GM21619 (cell line): ENCODE data around the gene HIVEP1.

ENCODE experiments used
- ATAC-seq: cut with Tn5 transposase; IDR thresholded peaks from one replicate; pipeline ENCODE4 v1.9.1; 2021; ENCODE audit not compliant: unreplicated experiment

Gene HIVEP1

GRCh38 chr6:12017263-12017662 is 5.2 kb downstream of the HIVEP1 start:
- ATAC-seq = no peak

GRCh38 chr6:12017876-12018401 is 5.8 kb downstream of the HIVEP1 start:
- no peak for ATAC-seq

GRCh38 chr6:12020187-12020791 is 8.2 kb downstream of the HIVEP1 start:
- ATAC-seq = no peak

- ATAC-seq = no peak
Observed at GRCh38 chr6:12022481-12022880, 10.4 kb downstream of the HIVEP1 start.

- ATAC-seq = no peak
Observed at GRCh38 chr6:12022953-12023388, 10.9 kb downstream of the HIVEP1 start.

- ATAC-seq = no peak
Observed at GRCh38 chr6:12024216-12024615, 12.1 kb downstream of the HIVEP1 start.

GRCh38 chr6:12024699-12025434 is 12.8 kb downstream of the HIVEP1 start:
- ATAC-seq = no peak

- no peak for ATAC-seq
Observed at GRCh38 chr6:12026120-12026519, 14.0 kb downstream of the HIVEP1 start.

GRCh38 chr6:12026833-12027232 is 14.7 kb downstream of the HIVEP1 start:
- no peak for ATAC-seq

GRCh38 chr6:12028213-12028612 is 16.1 kb downstream of the HIVEP1 start:
- ATAC-seq = no peak

- ATAC-seq = no peak
Observed at GRCh38 chr6:12029979-12030737, 18.0 kb downstream of the HIVEP1 start.

- no peak for ATAC-seq
Observed at GRCh38 chr6:12030993-12031550, 19.0 kb downstream of the HIVEP1 start.

GRCh38 chr6:12032783-12033573 is 20.9 kb downstream of the HIVEP1 start:
- ATAC-seq = no peak

GRCh38 chr6:12033770-12034169 is 21.7 kb downstream of the HIVEP1 start:
- ATAC-seq = no peak

GRCh38 chr6:12034349-12034748 is 22.2 kb downstream of the HIVEP1 start:
- no peak for ATAC-seq

GRCh38 chr6:12034837-12035236 is 22.7 kb downstream of the HIVEP1 start:
- ATAC-seq = no peak

- no peak for ATAC-seq
Observed at GRCh38 chr6:12036766-12037165, 24.7 kb downstream of the HIVEP1 start.

- ATAC-seq = no peak
Observed at GRCh38 chr6:12037798-12038197, 25.7 kb downstream of the HIVEP1 start.

GRCh38 chr6:12039540-12040459 is 27.7 kb downstream of the HIVEP1 start:
- ATAC-seq = no peak

GRCh38 chr6:12047304-12047703 is 35.2 kb downstream of the HIVEP1 start:
- no peak for ATAC-seq
